Measurements from ENCODE around the gene SLC10A1. TPM values are rescaled to one million over a fixed set of nuclear protein-coding genes. Genes with fewer than 3 reads are reported as not detected.
A peak's percentile ranks its signal among the peaks of the same experiment; 100 is the strongest.

The SLC10A1 gene
- total RNA-seq, 1 experiment from 2014 or later, result not detected

- Histone ChIP-seq H3K4me1 (ENCODE audit: insufficient read depth, low read length, poor library complexity, severe bottlenecking) (no peaks in the 10 kb centered on the region), H3K27ac (ENCODE audit: low read depth, low read length, poor library complexity, severe bottlenecking) (no peak overlapping the region), H3K4me3 (ENCODE audit: low read depth, low read length, poor library complexity, severe bottlenecking) (no peak overlapping the region), H3K36me3 (ENCODE audit: insufficient read depth, low read length, poor library complexity, severe bottlenecking) (no peaks in the 10 kb centered on the region), H3K9me3 (ENCODE audit: low read depth, low read length, poor library complexity, severe bottlenecking) (no peaks in the 10 kb centered on the region), H3K27me3 (replicated peaks; ENCODE audit: insufficient read depth, low read depth, low read length, poor library complexity) (peaks cover 30% of the 10 kb centered on the region)
- peak; percentile 17 for DNase-seq (ENCODE audit: low spot score)
- peak; percentile 34; the same call in 1 of the 2 replicates for TF ChIP-seq CTCF (conservative IDR thresholded peaks at IDR 0.05; ENCODE audit: low read depth, low read length)
- no peak for TF ChIP-seq EZH2 (IDR thresholded peaks at IDR 0.05; ENCODE audit: borderline replicate concordance, low read depth, low read length, poor library complexity, severe bottlenecking)
- ChIA-PET CTCF (no interaction called here), POLR2A (ENCODE audit: low non-redundant PET) (no interaction called here)
- BruUV-seq (replicated peaks), result no TSS peak
- intact Hi-C loops (cut with micrococcal nuclease; ENCODE audit: unreplicated experiment), result no loop called here
Measured at GRCh38 chr14:69812711-69813110, 15.7 kb upstream of the SLC10A1 start.

DNA sequence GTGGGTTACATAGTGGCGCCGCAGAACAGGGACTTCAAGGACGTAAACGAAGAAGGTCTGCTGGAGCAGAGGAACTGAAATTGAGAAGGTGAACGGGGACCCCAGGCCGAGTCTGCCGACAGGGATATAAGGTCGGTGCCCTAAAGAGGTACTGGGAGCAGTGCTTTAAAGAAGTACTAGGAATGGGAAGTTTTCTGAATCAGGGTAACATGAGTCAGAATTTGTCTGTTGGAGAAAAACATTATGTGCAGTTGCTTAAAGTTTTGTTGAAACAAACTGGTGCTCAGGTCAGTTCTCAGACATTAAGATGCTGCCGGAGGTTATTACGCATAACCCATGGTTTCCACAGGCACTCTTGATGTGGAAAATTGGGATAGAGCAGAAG is 14.8 kb upstream of the SLC10A1 start:
- H3K9me3 ChIP-seq (ENCODE audit: low read depth, low read length, poor library complexity, severe bottlenecking), result no peaks in the 10 kb centered on the region
- DNase-seq (ENCODE audit: low spot score), result no peak
- no TSS peak for BruUV-seq (replicated peaks)
- no peaks in the 10 kb centered on the region for H3K36me3 ChIP-seq (ENCODE audit: insufficient read depth, low read length, poor library complexity, severe bottlenecking)
- no peaks in the 10 kb centered on the region for H3K4me1 ChIP-seq (ENCODE audit: insufficient read depth, low read length, poor library complexity, severe bottlenecking)
- no peak overlapping the region for H3K4me3 ChIP-seq (ENCODE audit: low read depth, low read length, poor library complexity, severe bottlenecking)
- H3K27me3 ChIP-seq (replicated peaks; ENCODE audit: insufficient read depth, low read depth, low read length, poor library complexity), result peaks cover 30% of the 10 kb centered on the region
- no peak overlapping the region for H3K27ac ChIP-seq (ENCODE audit: low read depth, low read length, poor library complexity, severe bottlenecking)
- no peak for TF ChIP-seq CTCF (conservative IDR thresholded peaks at IDR 0.05; ENCODE audit: low read depth, low read length)
- no peak for TF ChIP-seq EZH2 (IDR thresholded peaks at IDR 0.05; ENCODE audit: borderline replicate concordance, low read depth, low read length, poor library complexity, severe bottlenecking)
- ChIA-PET POLR2A (ENCODE audit: low non-redundant PET) (no interaction called here), CTCF (no interaction called here)
- intact Hi-C loops (cut with micrococcal nuclease; ENCODE audit: unreplicated experiment), result no loop called here

DNA sequence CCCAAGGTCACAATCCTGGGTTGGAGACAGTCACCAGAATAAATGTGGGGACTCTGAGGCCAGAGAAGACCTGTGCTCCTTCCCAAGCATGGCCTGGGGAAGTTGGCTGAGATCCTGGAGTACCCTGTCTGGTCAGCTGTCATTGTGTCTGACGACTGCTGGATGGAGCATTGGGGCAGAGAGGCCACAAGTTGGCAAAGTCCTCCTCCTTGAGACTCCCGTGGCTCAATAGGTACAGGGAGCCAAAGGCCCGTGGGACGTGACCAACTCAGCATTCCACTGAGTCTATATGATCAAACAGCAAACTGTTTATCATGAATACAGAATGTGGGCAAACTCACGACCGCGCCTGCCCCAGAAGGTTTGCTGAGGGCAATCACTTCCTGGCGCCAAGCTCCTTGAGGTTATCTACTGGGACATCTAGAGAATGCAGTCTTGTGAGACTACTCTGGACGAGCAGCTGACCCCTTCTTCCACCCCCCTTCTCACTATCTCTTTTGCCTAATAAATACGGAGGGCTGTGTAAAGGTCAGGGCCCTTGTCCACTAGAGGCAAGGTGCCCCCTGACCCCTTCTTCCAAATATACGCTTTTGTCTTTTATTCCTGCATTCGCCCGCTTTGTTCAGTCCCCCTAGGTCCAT is 14.3 kb upstream of the SLC10A1 start:
- no peak overlapping the region for H3K27ac ChIP-seq (ENCODE audit: low read depth, low read length, poor library complexity, severe bottlenecking)
- no peak for DNase-seq (ENCODE audit: low spot score)
- no peaks in the 10 kb centered on the region for H3K9me3 ChIP-seq (ENCODE audit: low read depth, low read length, poor library complexity, severe bottlenecking)
- BruUV-seq (replicated peaks), result no TSS peak
- TF ChIP-seq EZH2 (IDR thresholded peaks at IDR 0.05; ENCODE audit: borderline replicate concordance, low read depth, low read length, poor library complexity, severe bottlenecking) (no peak), CTCF (conservative IDR thresholded peaks at IDR 0.05; ENCODE audit: low read depth, low read length) (no peak)
- H3K4me3 ChIP-seq (ENCODE audit: low read depth, low read length, poor library complexity, severe bottlenecking), result no peak overlapping the region
- peaks cover 25% of the 10 kb centered on the region for H3K27me3 ChIP-seq (replicated peaks; ENCODE audit: insufficient read depth, low read depth, low read length, poor library complexity)
- CTCF ChIA-PET, result no interaction called here
- no peaks in the 10 kb centered on the region for H3K4me1 ChIP-seq (ENCODE audit: insufficient read depth, low read length, poor library complexity, severe bottlenecking)
- intact Hi-C loops (cut with micrococcal nuclease; ENCODE audit: unreplicated experiment), result no loop called here
- no peaks in the 10 kb centered on the region for H3K36me3 ChIP-seq (ENCODE audit: insufficient read depth, low read length, poor library complexity, severe bottlenecking)
- POLR2A ChIA-PET (ENCODE audit: low non-redundant PET), result no interaction called here

All from A673 (cell line).